Spleen (tissue), 7 donors: Measurements from ENCODE around the gene LCE6A.

Experiments used
- POLR2A ChIP-seq, 3 donors: fragments of 450-650 bp; IDR thresholded peaks; one replicate each; pipeline ENCODE4 v1.5.1; 2017; ENCODE audit warnings: antibody characterized with exemption in 3 of 3, mild to moderate bottlenecking in 1 of 3
- POLR2AphosphoS5 ChIP-seq, 3 donors: sonication (generic); formaldehyde crosslinking; IDR thresholded peaks; one replicate each; pipeline ENCODE4 v1.5.1; 2017; ENCODE audit warnings: antibody characterized with exemption in 3 of 3
- TF ChIP-seq, protein P1 (sequence below), 11 experiments: fragments of 200-600 bp in 7 of 11; fragments of 450-650 bp in 4 of 11; sonication (generic) in 4 of 11; IDR thresholded peaks in 8 of 11; conservative IDR thresholded peaks in 3 of 11; 1 replicate in 7 of 11; 2 replicates in 4 of 11; pipeline versions ENCODE4 v1.4.0 to v1.8.0; 2016 to 2021; ENCODE audit warnings: antibody characterized with exemption in 11 of 11, inconsistent platforms in 4 of 11, mild to moderate bottlenecking in 1 of 11
- donor health status: DM: no; HTN: no; CAD: no; lungs with moderate emphysema.
- donor health status: DM: no; HTN: no; CAD: no.
- donor health status: DM: no; HTN: no; CAD: no.

DNA sequence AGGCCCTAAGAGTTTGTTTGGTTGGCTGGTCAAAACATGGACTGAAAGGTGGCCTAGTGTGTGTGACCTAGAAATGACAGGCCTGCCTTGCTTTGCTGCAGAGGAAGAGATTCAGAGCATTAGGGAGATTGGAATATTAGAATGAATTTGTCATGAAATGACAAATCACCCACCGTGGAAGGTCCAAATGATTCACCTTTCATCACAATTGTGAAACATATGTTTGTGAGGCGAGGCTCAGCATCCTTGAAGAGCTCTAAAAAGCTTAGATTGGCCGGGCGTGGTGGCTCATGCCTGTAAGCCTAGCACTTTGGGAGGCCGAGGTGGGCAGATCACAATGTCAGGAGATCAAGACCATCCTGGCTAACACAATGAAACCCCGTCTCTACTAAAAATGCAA, 25.3 kb upstream of the LCE6A start:
- TF ChIP-seq POLR2AphosphoS5 (IDR thresholded peaks at IDR 0.05) (no peak), POLR2A (IDR thresholded peaks at IDR 0.05) (no peak)
- TF ChIP-seq, protein P1, sequence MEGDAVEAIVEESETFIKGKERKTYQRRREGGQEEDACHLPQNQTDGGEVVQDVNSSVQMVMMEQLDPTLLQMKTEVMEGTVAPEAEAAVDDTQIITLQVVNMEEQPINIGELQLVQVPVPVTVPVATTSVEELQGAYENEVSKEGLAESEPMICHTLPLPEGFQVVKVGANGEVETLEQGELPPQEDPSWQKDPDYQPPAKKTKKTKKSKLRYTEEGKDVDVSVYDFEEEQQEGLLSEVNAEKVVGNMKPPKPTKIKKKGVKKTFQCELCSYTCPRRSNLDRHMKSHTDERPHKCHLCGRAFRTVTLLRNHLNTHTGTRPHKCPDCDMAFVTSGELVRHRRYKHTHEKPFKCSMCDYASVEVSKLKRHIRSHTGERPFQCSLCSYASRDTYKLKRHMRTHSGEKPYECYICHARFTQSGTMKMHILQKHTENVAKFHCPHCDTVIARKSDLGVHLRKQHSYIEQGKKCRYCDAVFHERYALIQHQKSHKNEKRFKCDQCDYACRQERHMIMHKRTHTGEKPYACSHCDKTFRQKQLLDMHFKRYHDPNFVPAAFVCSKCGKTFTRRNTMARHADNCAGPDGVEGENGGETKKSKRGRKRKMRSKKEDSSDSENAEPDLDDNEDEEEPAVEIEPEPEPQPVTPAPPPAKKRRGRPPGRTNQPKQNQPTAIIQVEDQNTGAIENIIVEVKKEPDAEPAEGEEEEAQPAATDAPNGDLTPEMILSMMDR (IDR thresholded peaks at IDR 0.05 in 8 of 11, conservative IDR thresholded peaks at IDR 0.05 in 3 of 11): no peak
